Activated CD4-positive, alpha-beta T cell treated with anti-CD3 and anti-CD28 coated beads, Interleukin-2, amount 50 U/mL, for 4 hours (primary cell): Measurements from ENCODE around the gene CSAG3.
"Not testable (repeated sequence)": the region's sequence is repeated elsewhere in the genome, so short reads cannot be mapped to it uniquely, and the experiment has no call there.

Experiments used
- DNase-seq, 2 experiments: peaks; one replicate each; pipeline ENCODE4 v3.0.0-alpha.2; 2020

The CSAG3 gene

GRCh38 chrX:152758918-152759317 lies at the start of gene CSAG3:
CSAG3 (plus strand) TSS chrX:152759218.
- DNase-seq = not testable (repeated sequence)

- DNase-seq = not testable (repeated sequence)
Observed at GRCh38 chrX:152713195-152713594, 45.8 kb upstream of the CSAG3 start.

GRCh38 chrX:152713815-152714787 lies 44.9 kb upstream of the CSAG3 start, which contains the start of gene MAGEA2B:
MAGEA2B (plus strand) TSS chrX:152714628; CDS start chrX:152717107, 2,479 bp downstream.
- DNase-seq = not testable (repeated sequence)

GRCh38 chrX:152725409-152725808 lies 33.6 kb upstream of the CSAG3 start:
- no peak for DNase-seq

- DNase-seq = no peak
Observed at GRCh38 chrX:152733261-152733975, 25.6 kb upstream of the CSAG3 start, which contains the start of the genes CSAG1 and MAGEA12. CSAG1 (minus strand) TSS chrX:152733721; CDS start chrX:152732460, 1,261 bp downstream. MAGEA12 (plus strand) TSS chrX:152733757; CDS start chrX:152736162, 2,405 bp downstream.

GRCh38 chrX:152734143-152734858 lies 24.7 kb upstream of the CSAG3 start:
- DNase-seq = not testable (repeated sequence)

GRCh38 chrX:152735101-152735500 lies 23.9 kb upstream of the CSAG3 start:
- DNase-seq = no peak

- no peak for DNase-seq
Observed at GRCh38 chrX:152735860-152736511, 23.0 kb upstream of the CSAG3 start.

- DNase-seq = not testable (repeated sequence)
Observed at GRCh38 chrX:152736528-152736927, 22.5 kb upstream of the CSAG3 start.

- DNase-seq = no peak
Observed at GRCh38 chrX:152738560-152738959, 20.5 kb upstream of the CSAG3 start.

- DNase-seq = not testable (repeated sequence)
Observed at GRCh38 chrX:152753686-152754650, 5.0 kb upstream of the CSAG3 start, which contains the start of gene MAGEA2. MAGEA2 (minus strand) TSS chrX:152753842; CDS start chrX:152751363, 2,479 bp downstream.

GRCh38 chrX:152754871-152755270 lies 4.1 kb upstream of the CSAG3 start:
- not testable (repeated sequence) for DNase-seq

GRCh38 chrX:152759544-152759943 lies 526 bp downstream of the CSAG3 start:
- not testable (repeated sequence) for DNase-seq

- not testable (repeated sequence) for DNase-seq
Observed at GRCh38 chrX:152761582-152761981, 2.6 kb downstream of the CSAG3 start.

- not testable (repeated sequence) for DNase-seq
Observed at GRCh38 chrX:152766562-152766961, 7.5 kb downstream of the CSAG3 start.

GRCh38 chrX:152769549-152770289 lies 10.7 kb downstream of the CSAG3 start, which contains the start of gene MAGEA6:
MAGEA6 (minus strand) TSS chrX:152769689; CDS start chrX:152767650, 2,039 bp downstream.
- DNase-seq = not testable (repeated sequence)

GRCh38 chrX:152787062-152787461 lies 28.0 kb downstream of the CSAG3 start:
- DNase-seq = not testable (repeated sequence)

GRCh38 chrX:152798945-152799344 lies 39.9 kb downstream of the CSAG3 start:
- DNase-seq = no peak

GRCh38 chrX:152806035-152806434 lies 47.0 kb downstream of the CSAG3 start:
- DNase-seq = no peak
